Colonic mucosa (tissue), 4 donors: ENCODE measurements around the gene GPC1. TPM values are rescaled to one million over a fixed set of nuclear protein-coding genes. Genes with fewer than 3 reads are reported as not detected.
"Not testable (repeated sequence)": the region's sequence is repeated elsewhere in the genome, so short reads cannot be mapped to it uniquely, and the experiment has no call there.

ENCODE experiments used
- DNase-seq: peaks from one replicate; pipeline ENCODE4 v3.0.0-alpha.2; 2020
- H3K27ac ChIP-seq: fragments of 200-600 bp; one replicate; pipeline ENCODE4 v1.8.0; 2021
- H3K27me3 ChIP-seq: fragments of 200-600 bp; one replicate; pipeline ENCODE4 v1.8.0; 2021
- H3K36me3 ChIP-seq: fragments of 200-600 bp; one replicate; pipeline ENCODE4 v1.8.0; 2021
- H3K4me1 ChIP-seq: fragments of 200-600 bp; one replicate; pipeline ENCODE4 v1.8.0; 2021; ENCODE audit warnings: mild to moderate bottlenecking
- H3K4me3 ChIP-seq: fragments of 200-600 bp; one replicate; pipeline ENCODE4 v1.8.0; 2021
- H3K9ac ChIP-seq, 2 donors: one replicate each; pipeline ENCODE4 v1.7.0; 2013; ENCODE audit warnings: control low read depth in 2 of 2, low read depth in 2 of 2, low read length in 2 of 2
- H3K9me3 ChIP-seq: fragments of 200-600 bp; one replicate; pipeline ENCODE4 v1.8.0; 2021
- CTCF ChIP-seq: fragments of 200-600 bp; IDR thresholded peaks from one replicate; pipeline ENCODE4 v1.8.0; 2022; ENCODE audit warnings: antibody characterized with exemption, mild to moderate bottlenecking
- intact Hi-C: fragments of 100-400 bp; cut with DNase I; formaldehyde crosslinking; loops from one replicate; pipeline ENCODE4 v1.14.1; 2022
- total RNA-seq, 2 donors: library from RNA; stranded (reverse); fragmentation: NEBNext Ultra II Directional in 1 of 2; extraction: Animal tissue kit (Norgen Biotek cat#: 25700) in 1 of 2; gene quantifications; one replicate each; pipeline ENCODE4 v1.2.1, GENCODE V29; 2021
- donor health status: healthy.
- donor health status: DM: no; HTN: no; CAD: no.
- donor health status: DM: no; HTN: no; CAD: no.

Gene GPC1
- total RNA-seq = 10 to 100 TPM; 19.0 to 23.1 TPM

GRCh38 chr2:240435457-240435947 is at the start of gene GPC1:
Gene GPC1 (plus strand): TSS chr2:240435663. CDS start chr2:240435919, 256 bp downstream.
- Histone ChIP-seq H3K27ac (peak within 1 kb of the TSS; percentile 74), H3K27me3 (peaks cover 9% of the 10 kb centered on the region), H3K9me3 (no peaks in the 10 kb centered on the region), H3K4me1 (no peaks in the 10 kb centered on the region), H3K4me3 (peak within 1 kb of the TSS; percentile 71), H3K36me3 (no peaks in the 10 kb centered on the region), H3K9ac (peak within 1 kb of the TSS; percentile 26 to 73)
- DNase-seq = peak; percentile 71
- intact Hi-C loops = loop anchor here (5.0 kb wide), 1 partner anchor 283 kb away; no protein-coding TSS in a partner anchor
- TF ChIP-seq CTCF = no peak

GRCh38 chr2:240386326-240386725 is 49.1 kb upstream of the GPC1 start:
- Histone ChIP-seq H3K4me1 (no peaks in the 10 kb centered on the region), H3K9me3 (no peaks in the 10 kb centered on the region), H3K4me3 (no peak overlapping the region), H3K27me3 (no peaks in the 10 kb centered on the region), H3K27ac (no peak overlapping the region), H3K36me3 (no peaks in the 10 kb centered on the region), H3K9ac (no peak overlapping the region)
- intact Hi-C loops = no loop called here
- no peak for DNase-seq
- no peak for TF ChIP-seq CTCF

- H3K36me3 ChIP-seq, H3K9ac ChIP-seq, intact Hi-C loops, H3K9me3 ChIP-seq, H3K27ac ChIP-seq, H3K4me1 ChIP-seq, DNase-seq, H3K4me3 ChIP-seq, H3K27me3 ChIP-seq: not testable (repeated sequence)
Observed at GRCh38 chr2:240386743-240387142, 48.7 kb upstream of the GPC1 start.

- no peak overlapping the region for H3K27ac ChIP-seq
- H3K4me3 ChIP-seq = no peak overlapping the region
- H3K4me1 ChIP-seq = no peaks in the 10 kb centered on the region
- H3K27me3 ChIP-seq = no peaks in the 10 kb centered on the region
- no peak overlapping the region for H3K9ac ChIP-seq
- DNase-seq = no peak
- no peaks in the 10 kb centered on the region for H3K9me3 ChIP-seq
- intact Hi-C loops = no loop called here
- no peak for TF ChIP-seq CTCF
- no peaks in the 10 kb centered on the region for H3K36me3 ChIP-seq
Observed at GRCh38 chr2:240387325-240387668, 48.2 kb upstream of the GPC1 start.

- Histone ChIP-seq H3K9ac (no peak overlapping the region), H3K27me3 (no peaks in the 10 kb centered on the region), H3K4me3 (no peak overlapping the region), H3K4me1 (no peaks in the 10 kb centered on the region), H3K36me3 (no peaks in the 10 kb centered on the region), H3K27ac (no peak overlapping the region), H3K9me3 (no peaks in the 10 kb centered on the region)
- no peak for TF ChIP-seq CTCF
- intact Hi-C loops = no loop called here
- DNase-seq = peak; percentile 63
Observed at GRCh38 chr2:240387669-240388358, 47.6 kb upstream of the GPC1 start.
